ENCODE measurements around the gene HECTD2. TPM values are rescaled to one million over a fixed set of nuclear protein-coding genes. Genes with fewer than 3 reads are reported as not detected.

HECTD2 gene
- total and polyA plus RNA-seq, 9 of the 15 experiments (the other 6 are each of a cell fraction or from before 2014, with no cell fraction given) = 1.3 to 5.9 (median 3.9) TPM

DNA sequence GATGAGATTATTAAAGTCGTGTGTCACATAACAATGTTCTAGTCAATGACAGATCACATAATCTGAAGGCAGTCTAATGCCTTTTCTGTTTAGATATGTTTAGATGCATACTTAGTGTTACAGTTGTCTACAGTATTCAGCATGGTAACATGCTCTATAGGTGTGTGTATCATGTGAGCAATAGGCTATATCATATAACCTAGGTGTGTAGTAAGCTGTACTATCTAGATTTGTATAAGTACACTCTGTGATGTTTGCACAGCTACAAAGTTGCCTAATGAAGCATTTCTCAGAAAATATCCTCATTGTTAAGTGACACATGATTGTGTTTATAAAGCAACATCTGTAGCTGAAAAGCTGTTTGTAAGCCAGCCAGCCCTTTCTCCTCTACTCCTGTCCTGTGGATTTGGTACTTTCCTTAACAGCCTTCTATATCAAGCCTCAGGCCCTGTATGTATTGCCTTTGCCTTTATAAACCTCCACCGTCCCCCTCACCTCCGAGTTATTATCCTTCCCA is 6.3 kb downstream of the HECTD2 start:
- POLR2A ChIA-PET = interaction anchor here (0.7 kb wide), 1 partner anchor 1052 kb away, joined by 4 read pairs; no protein-coding TSS in a partner anchor
- intact Hi-C loops (cut with micrococcal nuclease) = no loop called here
- TF ChIP-seq GATAD2B (IDR thresholded peaks at IDR 0.05; ENCODE audit: borderline replicate concordance) (no peak), NFIX (CRISPR knock-in tag; IDR thresholded peaks at IDR 0.05; ENCODE audit: low read depth) (no peak), POLR2H (tag; IDR thresholded peaks at IDR 0.05; ENCODE audit: low read depth) (no peak), ZSCAN32 (CRISPR knock-in tag; IDR thresholded peaks at IDR 0.05) (no peak), GTF2F1 (IDR thresholded peaks at IDR 0.05; ENCODE audit: low read depth, low read length) (no peak), LARP7 (IDR thresholded peaks at IDR 0.05) (no peak), ZZZ3 (IDR thresholded peaks at IDR 0.05) (no peak), FUS (optimal IDR thresholded peaks at IDR 0.05; ENCODE audit: low read depth, low read length) (no peak), DNMT1 (IDR thresholded peaks at IDR 0.05) (no peak), SAFB2 (IDR thresholded peaks at IDR 0.05; ENCODE audit: borderline replicate concordance, low read depth, low read length, severe bottlenecking) (no peak), MAFF (IDR thresholded peaks at IDR 0.05; ENCODE audit: low read length) (no peak), ZNF584 (CRISPR knock-in tag; IDR thresholded peaks at IDR 0.05; ENCODE audit: low read depth) (no peak), BCOR (IDR thresholded peaks at IDR 0.05) (no peak), PRPF4 (IDR thresholded peaks at IDR 0.05; ENCODE audit: insufficient read depth, low read depth, low read length, poor library complexity, severe bottlenecking) (no peak), ZNF282 (CRISPR knock-in tag; IDR thresholded peaks at IDR 0.05) (no peak), TRIM28 (IDR thresholded peaks at IDR 0.05) (no peak)
- TF ChIP-seq, protein P1, sequence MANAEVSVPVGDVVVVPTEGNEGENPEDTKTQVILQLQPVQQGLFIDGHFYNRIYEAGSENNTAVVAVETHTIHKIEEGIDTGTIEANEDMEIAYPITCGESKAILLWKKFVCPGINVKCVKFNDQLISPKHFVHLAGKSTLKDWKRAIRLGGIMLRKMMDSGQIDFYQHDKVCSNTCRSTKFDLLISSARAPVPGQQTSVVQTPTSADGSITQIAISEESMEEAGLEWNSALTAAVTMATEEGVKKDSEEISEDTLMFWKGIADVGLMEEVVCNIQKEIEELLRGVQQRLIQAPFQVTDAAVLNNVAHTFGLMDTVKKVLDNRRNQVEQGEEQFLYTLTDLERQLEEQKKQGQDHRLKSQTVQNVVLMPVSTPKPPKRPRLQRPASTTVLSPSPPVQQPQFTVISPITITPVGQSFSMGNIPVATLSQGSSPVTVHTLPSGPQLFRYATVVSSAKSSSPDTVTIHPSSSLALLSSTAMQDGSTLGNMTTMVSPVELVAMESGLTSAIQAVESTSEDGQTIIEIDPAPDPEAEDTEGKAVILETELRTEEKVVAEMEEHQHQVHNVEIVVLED (CRISPR knock-in tag; IDR thresholded peaks at IDR 0.05) = no peak
- TF ChIP-seq, protein P2, sequence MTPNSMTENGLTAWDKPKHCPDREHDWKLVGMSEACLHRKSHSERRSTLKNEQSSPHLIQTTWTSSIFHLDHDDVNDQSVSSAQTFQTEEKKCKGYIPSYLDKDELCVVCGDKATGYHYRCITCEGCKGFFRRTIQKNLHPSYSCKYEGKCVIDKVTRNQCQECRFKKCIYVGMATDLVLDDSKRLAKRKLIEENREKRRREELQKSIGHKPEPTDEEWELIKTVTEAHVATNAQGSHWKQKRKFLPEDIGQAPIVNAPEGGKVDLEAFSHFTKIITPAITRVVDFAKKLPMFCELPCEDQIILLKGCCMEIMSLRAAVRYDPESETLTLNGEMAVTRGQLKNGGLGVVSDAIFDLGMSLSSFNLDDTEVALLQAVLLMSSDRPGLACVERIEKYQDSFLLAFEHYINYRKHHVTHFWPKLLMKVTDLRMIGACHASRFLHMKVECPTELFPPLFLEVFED (CRISPR knock-in tag; conservative IDR thresholded peaks at IDR 0.05) = no peak
- TF ChIP-seq, protein P3, sequence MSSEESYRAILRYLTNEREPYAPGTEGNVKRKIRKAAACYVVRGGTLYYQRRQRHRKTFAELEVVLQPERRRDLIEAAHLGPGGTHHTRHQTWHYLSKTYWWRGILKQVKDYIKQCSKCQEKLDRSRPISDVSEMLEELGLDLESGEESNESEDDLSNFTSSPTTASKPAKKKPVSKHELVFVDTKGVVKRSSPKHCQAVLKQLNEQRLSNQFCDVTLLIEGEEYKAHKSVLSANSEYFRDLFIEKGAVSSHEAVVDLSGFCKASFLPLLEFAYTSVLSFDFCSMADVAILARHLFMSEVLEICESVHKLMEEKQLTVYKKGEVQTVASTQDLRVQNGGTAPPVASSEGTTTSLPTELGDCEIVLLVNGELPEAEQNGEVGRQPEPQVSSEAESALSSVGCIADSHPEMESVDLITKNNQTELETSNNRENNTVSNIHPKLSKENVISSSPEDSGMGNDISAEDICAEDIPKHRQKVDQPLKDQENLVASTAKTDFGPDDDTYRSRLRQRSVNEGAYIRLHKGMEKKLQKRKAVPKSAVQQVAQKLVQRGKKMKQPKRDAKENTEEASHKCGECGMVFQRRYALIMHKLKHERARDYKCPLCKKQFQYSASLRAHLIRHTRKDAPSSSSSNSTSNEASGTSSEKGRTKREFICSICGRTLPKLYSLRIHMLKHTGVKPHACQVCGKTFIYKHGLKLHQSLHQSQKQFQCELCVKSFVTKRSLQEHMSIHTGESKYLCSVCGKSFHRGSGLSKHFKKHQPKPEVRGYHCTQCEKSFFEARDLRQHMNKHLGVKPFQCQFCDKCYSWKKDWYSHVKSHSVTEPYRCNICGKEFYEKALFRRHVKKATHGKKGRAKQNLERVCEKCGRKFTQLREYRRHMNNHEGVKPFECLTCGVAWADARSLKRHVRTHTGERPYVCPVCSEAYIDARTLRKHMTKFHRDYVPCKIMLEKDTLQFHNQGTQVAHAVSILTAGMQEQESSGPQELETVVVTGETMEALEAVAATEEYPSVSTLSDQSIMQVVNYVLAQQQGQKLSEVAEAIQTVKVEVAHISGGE (CRISPR knock-in tag; IDR thresholded peaks at IDR 0.05) = no peak

More for the DNA sequence above, 6.3 kb downstream of the HECTD2 start:
- H3K4me2 ChIP-seq (ENCODE audit: insufficient read depth, low read length) = no peak overlapping the region
- no peaks in the 10 kb centered on the region for H3K9me3 ChIP-seq (replicated peaks; ENCODE audit: control insufficient read depth, insufficient read depth, low read depth, low read length)
- H3K36me3 ChIP-seq (ENCODE audit: control insufficient read depth, insufficient read depth, low read length) = no peaks in the 10 kb centered on the region
- no peak for FAIRE-seq
- DNase-seq (ENCODE audit: extremely low read depth in 1 of 4, low spot score in 3 of 4) = no peak
- no peak overlapping the region for H2AFZ ChIP-seq (ENCODE audit: low read depth, low read length)
- ATAC-seq = no peak
- CTCF ChIA-PET (ENCODE audit: low intra/inter-chr PET ratio) = no interaction called here
- H3K9ac ChIP-seq (ENCODE audit: insufficient read depth in 1 of 2, low read depth in 2 of 2, low read length in 2 of 2) = no peak overlapping the region
- H3K4me3 ChIP-seq = no peak overlapping the region
- WGBS (ENCODE audit: insufficient coverage, low coverage, missing lambda C conversion rate) = 55% methylated on average over 3 of the region's 3 CpGs
- H3K27ac ChIP-seq (ENCODE audit: extremely low read depth, low read depth, low read length) = no peak overlapping the region
- H3K79me2 ChIP-seq (ENCODE audit: control insufficient read depth, insufficient read depth, low read length) = peaks cover 8% of the 10 kb centered on the region
- BruUV-seq (replicated peaks) = no TSS peak
- no peaks in the 10 kb centered on the region for H3K9me1 ChIP-seq (ENCODE audit: control insufficient read depth, insufficient read depth, low read length)
- in situ Hi-C loops (cut with MboI) = no loop called here
- H4K20me1 ChIP-seq (replicated peaks; ENCODE audit: control insufficient read depth, insufficient read depth, low read length) = no peaks in the 10 kb centered on the region
- no peaks in the 10 kb centered on the region; a peak in 1 of 5 replicates for H3K4me1 ChIP-seq (replicated peaks in 1 of 2; ENCODE audit: control insufficient read depth in 2 of 2, insufficient read depth in 2 of 2, low read length in 2 of 2)
- H3K27me3 ChIP-seq (ENCODE audit: control insufficient read depth in 2 of 2, insufficient read depth in 2 of 2, low read length in 2 of 2) = no peaks in the 10 kb centered on the region

Data from K562 (cell line).